8988T (cell line): Measurements from ENCODE around the gene CFB.
"Not testable (repeated sequence)": the region's sequence is repeated elsewhere in the genome, so short reads cannot be mapped to it uniquely, and the experiment has no call there.

Experiments used
- DNase-seq: peaks from one replicate; pipeline ENCODE4 v3.0.0; 2011

CFB gene

DNA sequence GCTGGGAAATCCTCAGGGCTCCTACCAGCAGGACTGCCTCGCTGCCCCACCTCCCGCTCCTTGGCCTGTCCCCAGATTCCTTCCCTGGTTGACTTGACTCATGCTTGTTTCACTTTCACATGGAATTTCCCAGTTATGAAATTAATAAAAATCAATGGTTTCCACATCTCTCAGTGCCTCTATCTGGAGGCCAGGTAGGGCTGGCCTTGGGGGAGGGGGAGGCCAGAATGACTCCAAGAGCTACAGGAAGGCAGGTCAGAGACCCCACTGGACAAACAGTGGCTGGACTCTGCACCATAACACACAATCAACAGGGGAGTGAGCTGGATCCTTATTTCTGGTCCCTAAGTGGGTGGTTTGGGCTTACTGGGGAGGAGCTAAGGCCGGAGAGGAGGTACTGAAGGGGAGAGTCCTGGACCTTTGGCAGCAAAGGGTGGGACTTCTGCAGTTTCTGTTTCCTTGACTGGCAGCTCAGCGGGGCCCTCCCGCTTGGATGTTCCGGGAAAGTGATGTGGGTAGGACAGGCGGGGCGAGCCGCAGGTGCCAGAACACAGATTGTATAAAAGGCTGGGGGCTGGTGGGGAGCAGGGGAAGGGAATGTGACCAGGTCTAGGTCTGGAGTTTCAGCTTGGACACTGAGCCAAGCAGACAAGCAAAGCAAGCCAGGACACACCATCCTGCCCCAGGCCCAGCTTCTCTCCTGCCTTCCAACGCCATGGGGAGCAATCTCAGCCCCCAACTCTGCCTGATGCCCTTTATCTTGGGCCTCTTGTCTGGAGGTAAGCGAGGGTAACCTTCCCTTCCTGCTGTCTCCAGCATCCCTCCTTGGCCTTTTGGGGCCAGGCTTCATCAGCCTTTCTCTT lies at the start of gene CFB:
Gene CFB (plus strand): TSS at position 589 of the 863 bp plus-strand sequence. CDS start 127 bp downstream, at position 716.
- no peak for DNase-seq

DNA sequence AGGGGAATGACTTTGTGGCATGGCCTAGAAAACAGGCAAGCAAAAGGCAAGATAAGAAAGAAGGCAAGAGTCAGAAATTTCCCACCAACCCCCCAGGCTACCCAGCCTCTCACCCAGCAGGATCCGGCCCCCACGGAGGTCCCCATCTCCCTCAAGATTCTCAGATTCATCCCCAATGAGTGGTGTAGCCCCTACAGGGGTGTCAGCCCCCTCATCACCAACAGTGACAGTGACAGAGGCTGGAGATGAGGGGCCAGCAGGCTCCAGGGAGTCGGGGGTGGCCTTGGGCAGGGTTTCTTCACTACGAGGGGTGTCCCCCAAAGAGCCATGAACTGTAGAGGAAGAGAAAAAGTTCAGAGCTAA lies 49.4 kb upstream of the CFB start:
- DNase-seq, result no peak

DNA sequence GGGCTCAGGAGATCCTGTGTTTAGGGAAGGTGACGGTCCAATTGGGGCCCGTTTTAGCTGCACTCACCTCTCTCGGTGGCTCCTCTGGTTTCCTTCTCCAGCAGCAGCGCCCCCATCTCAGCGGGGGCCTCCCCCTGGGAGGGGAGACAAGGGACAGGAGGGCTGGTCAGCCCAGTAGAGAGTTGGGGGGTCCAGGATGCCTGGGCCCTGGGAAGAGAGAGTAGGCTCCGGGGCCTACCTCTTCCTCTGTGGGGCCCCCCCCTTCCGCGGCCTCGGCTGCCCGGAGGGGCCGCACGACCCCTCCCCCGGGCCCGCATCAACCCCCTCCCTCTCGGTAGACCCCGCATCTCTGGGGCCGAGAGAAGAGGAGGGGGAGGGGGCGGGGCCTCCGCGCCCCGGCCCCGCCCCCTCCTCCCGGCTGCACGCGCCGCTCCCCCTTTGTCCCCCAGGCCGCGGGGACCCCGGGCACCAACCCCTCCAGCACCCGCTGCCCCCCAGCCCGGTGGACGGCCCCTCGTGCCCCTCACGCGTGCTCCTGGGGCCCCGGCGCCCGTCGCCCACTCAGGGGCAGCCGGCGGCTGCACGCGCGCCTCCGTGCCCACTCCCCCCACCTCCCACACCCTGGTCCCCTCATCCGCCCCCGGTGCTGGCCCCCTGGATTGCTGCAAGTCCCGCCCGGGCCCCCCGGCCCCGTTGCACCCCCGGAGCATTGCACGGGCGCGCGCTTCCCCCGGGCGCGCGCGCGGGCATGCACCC lies 48.9 kb upstream of the CFB start:
- DNase-seq, result no peak

DNA sequence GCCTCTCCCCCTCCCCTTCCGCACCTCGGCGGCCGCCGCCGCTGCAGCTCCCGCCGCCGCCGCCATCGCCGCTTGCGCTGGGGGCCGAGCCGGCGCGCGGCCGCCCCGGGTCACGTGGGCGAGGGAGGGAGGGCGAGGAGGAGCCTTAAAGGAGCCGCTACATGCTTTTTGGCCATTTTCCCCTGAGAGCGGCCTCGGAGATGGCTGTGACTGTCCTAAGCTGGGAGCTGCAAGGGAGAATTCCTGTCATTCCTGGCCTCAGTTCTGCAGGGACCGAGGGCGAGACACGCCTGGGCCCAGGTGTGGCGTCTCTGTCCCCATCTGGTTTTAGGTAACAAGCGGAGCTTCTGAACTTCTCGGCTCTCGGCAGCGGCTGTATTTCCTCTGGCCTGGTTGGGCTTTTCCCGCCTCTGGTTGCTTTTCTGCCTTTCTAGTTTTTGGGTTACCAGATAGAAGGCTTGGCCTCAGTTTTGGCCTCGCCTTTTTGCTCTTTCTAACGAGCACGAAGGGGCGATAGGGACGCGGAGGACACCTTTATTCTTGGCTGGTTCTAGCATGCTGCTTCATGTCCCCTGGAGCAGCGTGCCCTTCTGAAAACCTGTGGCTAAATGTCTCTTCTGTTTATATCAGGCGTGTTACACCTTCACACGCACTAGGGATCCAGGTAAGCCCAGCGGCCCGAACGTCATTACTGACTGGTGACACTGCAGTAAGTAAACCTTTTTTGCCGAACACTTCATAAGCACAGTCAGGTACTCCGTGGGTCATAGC lies 48.1 kb upstream of the CFB start, which contains the start of gene EHMT2:
Gene EHMT2 (minus strand): TSS at position 87 of the 771 bp plus-strand sequence. CDS start 21 bp downstream, at position 66.
- DNase-seq, result peak; percentile 86

DNA sequence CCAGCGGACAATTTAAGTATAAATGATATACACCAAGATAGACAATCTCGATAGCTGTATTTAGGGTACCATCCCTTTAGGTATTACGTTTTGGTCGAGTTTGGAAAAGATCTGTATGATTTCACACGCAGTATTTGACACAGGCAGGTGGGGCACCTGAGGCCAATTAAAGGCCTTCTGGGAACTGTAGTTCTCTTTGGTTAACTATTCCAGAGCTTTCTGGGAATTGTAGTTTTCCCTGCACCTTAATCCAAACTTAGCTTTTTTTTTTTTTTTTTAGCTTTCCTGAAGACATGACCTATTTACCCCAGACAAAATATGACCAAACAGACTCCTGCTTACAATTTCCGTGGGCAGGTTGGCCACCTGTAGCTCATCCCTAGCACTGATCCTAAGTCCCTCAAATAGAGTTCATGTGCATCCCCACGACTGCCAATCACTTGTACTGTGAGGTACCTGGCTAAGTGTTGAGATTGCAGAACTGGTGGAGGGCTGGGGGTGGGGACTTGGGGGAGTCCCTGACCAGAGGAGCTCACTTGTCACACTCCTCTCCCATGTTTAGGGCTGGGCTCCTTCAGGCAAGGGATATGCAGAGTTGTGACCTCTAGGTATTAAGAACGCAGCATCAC lies 47.4 kb upstream of the CFB start:
- no peak for DNase-seq

DNA sequence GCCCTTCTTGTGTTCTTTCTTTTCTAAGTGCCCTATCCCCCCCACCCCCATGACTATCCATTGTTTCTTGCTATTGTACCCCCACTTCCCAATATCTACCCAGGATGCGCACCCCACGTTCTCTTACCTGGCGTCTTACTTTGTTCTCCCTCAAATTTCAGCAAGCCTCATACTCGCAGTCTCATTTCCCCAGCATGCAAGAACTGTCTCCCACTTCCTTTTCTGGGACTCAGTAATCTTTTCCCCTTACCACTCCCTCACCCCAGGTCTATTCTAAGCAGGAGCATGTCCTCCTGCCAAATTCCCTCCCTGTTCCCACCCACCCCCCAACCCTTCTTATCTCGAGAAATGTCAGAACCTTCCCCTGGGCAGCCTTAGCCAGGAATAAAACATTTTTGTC lies 46.7 kb upstream of the CFB start:
- DNase-seq, result no peak

DNA sequence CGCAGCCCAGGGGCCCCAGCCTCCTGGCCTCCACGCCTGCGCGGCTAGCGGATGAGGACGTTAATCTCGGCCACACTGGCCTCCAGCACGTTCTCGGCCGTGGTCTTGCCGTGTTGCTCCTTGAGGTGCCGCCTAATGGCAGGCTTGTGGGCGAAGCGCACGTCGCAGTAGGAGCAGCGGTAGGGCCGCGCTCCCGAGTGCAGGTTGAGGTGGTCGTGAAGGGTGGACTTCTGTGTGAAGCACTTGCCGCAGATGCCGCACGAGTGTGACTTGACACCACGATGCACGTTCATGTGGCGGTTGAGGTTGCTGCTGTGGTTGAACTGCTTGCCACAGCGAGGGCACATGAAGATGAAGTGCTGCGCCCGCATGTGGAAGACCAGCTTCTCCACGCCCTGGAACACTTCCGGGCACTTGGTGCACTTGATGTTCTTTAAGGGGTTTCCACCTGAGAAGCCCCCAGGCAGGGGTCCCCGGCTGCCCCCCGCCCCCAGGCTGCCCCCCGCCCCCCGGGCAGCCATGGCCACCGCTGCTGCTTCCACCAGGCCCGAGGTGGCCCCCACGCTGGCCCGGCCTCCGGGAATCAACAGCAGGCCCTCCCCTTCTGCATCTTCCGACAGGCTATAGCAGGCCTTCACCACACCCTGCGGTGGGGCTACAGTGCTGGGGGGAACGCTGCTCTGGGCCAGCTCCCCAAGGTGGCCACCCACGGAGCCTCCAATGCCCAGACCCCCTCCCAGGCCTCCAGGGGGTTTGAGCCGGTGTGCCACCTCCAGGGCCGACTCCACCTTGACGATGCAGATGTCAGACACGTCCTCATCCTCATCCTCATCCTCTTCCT lies 45.8 kb upstream of the CFB start:
- no peak for DNase-seq

DNA sequence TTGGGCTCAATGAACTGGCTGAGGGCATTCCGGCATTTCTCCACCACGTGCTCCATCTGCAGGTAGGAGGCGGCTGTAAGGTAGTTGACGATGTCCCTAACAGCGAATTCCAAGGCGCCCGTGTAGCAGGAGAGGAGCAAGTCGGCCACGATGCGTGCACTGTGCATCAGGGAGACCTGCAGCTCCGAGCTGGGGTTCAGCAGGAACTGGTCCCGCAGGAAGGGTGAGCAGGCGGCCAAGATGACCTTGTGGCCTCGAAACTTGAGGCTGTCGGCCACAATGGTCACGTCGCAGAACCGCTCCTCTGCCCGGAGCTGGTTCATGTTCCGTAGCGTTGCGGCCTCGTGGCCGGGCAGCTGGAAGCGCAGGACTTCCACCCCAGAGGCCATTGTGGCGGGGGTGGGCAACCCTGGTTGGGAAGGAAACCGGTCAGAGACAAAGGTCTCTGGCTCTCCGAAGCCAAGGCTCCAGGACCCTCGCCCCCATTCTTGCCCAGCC lies 44.9 kb upstream of the CFB start:
- DNase-seq, result peak; percentile 18

DNA sequence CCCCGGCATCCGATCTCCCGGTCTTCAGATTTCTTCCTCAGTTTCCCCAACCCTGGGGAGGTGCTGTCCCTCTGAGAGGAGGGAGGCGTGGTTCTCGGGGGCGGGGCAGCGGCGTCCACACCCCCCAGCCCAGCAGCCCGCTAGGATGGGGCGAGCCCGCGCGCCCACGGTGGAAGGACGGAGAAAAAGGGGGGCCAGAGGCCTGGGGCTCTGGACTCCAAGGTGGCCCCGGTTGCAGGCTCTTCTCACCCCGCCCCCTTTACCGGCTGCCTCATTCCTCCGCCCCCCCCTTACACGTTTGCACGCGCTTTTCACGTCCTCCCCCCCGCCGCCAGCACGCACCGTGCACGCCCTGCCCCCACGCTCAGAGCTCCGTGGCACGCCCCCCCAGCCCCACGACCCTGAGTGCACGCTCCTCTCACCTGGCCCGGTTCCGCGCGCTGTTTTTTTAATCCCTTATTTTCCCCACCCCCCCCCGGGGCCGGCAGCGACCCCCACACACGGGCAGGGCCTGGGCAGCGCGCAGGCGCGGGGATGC lies 44.4 kb upstream of the CFB start:
- DNase-seq, result peak; percentile 67

DNA sequence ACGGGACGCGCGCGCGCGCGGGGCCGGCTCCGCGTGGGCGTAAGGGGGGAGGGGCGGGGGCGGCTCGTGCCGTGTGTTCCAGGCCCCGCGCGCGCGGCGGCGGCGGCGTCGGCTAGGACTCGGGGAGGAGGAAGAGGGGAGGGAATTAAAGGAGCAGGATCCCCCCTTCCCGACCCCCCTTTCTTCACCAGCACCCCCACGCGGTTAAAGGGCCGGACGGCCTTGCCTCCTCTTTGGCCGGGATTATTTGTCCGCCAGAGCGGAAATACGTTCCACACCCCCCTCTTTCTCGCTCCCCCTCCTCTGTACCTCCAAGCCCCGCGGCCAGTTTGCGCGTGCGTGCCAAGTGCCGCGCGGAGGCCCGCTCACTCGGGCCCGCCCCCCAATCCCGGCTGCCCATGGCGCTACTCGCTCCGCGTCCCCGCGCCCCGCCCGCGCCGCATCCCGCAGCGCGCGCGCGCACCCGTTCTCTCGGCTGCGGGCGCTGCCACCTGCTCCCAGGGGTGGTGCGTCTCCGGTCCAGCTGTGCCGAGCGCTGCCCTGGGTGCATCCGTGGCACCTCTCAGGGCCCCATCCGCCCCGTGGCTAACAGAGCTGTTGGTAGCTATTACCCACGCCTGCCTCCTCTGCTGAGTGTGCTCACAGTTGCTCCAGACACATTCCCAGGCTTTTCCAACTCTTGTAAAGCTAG lies 43.8 kb upstream of the CFB start, which contains the start of gene ZBTB12:
Gene ZBTB12 (minus strand): TSS at position 134 of the 691 bp plus-strand sequence. CDS start 781 bp downstream, outside the sequence.
- DNase-seq, result peak; percentile 94

DNA sequence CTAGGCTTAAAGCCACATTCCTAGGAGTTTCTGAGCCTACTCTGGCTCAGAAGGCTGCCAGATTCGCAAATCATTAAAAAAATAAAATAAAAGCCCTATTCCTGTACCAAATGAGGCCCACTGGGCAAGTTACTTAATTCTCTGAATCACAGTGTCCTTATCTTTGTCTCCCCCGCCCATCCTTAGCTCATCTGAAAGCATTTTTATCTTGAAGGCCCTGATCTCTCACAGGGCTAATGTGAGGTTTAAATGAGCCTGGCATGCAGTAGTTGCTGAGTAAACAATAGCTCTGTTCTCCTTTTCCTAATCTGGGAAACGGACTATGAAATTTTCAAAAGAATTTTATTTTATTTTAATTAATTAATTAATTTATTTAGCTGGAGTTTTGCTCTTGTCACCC lies 41.9 kb upstream of the CFB start:
- DNase-seq, result peak; percentile 6

DNA sequence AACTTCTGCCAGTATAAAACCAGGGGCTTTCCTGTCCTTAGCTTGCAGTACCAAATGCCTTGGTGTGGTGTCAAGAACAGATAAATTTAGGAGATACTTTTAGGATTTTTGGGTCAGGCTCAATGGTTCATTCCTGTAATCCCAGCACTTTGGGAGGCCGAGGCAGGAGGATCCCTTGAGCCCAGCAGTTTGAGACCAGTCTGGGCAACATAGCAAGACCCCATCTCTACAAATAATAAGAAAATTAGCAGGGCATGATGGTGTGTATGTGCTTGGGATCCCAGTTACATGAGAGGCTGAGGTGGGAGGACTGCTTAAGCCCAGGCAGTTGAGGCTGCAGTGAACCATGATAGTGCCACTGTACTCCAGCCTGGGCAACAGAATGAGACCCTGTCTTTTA lies 40.9 kb upstream of the CFB start:
- no peak for DNase-seq

DNA sequence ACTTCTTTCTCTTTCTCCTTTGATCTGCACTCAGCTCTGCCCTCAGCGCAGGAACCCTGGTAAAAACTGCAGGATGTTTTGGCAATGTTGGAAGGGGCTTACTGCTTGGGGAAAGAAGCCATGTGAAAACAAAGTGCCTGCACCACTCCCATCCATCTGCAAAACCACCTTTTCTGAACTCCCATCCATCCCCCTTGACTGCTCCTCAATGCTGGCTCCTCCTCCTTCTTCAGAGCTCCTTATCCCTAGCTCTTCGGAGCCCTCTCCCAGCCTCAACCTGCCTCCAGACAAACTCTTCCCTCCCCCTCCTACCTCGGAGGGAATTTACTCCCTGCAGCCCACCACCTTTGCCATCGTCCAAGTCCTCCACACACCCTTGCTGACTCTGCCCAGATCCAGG lies 39.8 kb upstream of the CFB start:
- DNase-seq, result no peak

DNA sequence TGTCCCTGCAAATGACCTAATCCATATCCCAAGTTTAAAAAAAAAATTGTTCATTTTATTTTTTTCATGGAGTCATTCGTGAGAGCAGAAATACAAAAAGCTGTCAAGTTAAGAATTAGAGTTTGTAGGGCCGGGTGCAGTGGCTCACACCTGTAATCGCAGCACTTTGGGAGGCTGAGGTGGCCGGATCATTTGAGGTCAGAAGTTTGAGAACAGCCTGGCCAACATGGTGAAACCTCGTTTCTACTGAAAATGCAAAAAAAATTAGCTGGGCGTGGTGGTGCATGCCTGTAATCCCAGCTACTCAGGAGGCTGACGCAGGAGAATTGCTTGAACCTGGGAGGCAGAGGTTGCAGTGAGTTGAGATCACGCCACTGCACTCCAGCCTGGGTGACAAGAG lies 39.2 kb upstream of the CFB start:
- DNase-seq, result not testable (repeated sequence)

DNA sequence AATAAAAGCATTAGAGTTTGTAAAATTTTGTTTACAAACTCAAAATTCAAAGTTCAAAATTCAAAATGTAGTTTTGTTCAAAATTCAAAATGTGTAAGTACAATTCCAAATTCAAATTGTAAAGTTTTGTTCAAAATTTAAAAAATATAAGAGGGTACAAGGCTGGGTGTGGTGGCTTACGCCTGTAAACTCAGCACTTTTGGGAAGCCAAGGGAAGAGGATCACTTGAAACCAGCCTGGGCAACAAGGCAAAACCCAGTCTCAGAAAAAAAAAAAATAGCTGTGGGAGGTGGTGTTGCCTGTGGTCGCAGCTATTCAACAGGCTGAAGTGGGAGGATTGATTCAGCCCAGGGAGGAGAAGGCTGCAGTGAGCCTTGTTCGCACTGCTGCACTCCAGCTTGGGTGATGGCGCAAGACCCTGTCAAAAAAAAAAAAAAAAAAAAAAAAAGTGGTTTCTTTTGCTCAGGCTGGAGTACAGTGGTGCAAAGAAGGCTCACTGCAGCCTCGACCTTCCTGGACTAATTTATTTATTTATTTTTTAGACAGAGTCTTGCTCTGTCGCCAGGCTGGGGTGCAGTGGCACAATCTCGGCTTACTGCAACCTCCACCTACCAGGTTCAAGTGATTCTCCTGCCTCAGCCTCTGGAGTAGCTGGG lies 38.6 kb upstream of the CFB start:
- DNase-seq, result peak; percentile 5

DNA sequence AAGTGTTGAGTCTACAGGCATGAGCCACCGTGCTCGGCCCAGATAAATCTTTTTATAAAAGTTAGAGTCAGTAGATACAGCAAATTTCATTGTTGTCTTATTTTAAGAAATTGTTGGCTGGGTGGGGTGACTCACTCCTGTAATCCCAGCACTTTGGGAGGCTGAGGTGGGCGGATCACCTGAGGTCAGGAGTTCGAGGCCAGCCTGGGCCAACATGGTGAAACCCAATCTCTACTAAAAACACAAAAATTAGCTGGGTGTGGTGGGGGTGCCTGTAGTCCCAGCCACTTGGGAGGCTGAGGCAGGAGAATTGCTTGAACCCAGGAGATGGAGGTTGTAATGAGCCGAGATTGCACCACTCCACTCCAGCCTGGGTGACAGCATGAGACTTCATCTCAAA lies 37.6 kb upstream of the CFB start:
- not testable (repeated sequence) for DNase-seq

DNA sequence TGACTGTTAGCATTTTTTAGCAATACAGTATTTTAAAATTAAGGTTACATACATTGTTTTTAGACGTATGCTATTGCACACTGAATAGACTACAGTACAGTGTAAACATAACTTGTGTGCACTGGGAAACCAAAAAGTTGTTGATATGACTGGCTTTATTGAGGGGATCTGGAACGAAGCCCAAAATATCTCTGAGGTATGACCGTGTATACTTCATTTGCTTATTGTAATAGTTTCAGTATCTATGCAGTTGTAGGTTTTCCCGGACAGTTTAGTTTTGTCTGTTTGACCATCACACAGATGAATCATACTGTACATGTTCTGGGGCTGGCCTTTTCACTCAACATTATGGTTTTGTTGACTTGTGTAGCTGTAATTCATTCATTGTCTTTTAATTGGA lies 37.1 kb upstream of the CFB start:
- no peak for DNase-seq

DNA sequence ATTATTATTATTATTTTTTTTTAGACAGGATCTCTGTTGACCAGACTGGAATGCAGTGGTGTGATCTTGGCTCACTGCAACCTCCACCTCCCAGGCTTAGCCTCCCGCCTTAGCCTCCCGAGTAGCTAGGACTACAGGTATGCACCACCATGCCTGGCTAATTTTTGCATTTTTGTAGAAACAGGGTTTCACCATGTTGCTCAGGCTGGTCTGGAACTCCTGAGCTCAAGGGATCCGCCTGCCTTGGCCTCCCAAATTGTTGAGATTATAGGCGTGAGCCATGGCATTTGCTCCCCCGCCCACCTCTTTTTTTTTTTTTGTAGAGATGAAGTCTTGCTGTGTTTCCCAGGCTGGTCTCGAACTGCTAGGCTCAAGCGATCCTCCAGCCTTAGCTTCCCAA lies 36.6 kb upstream of the CFB start:
- DNase-seq, result not testable (repeated sequence)

DNA sequence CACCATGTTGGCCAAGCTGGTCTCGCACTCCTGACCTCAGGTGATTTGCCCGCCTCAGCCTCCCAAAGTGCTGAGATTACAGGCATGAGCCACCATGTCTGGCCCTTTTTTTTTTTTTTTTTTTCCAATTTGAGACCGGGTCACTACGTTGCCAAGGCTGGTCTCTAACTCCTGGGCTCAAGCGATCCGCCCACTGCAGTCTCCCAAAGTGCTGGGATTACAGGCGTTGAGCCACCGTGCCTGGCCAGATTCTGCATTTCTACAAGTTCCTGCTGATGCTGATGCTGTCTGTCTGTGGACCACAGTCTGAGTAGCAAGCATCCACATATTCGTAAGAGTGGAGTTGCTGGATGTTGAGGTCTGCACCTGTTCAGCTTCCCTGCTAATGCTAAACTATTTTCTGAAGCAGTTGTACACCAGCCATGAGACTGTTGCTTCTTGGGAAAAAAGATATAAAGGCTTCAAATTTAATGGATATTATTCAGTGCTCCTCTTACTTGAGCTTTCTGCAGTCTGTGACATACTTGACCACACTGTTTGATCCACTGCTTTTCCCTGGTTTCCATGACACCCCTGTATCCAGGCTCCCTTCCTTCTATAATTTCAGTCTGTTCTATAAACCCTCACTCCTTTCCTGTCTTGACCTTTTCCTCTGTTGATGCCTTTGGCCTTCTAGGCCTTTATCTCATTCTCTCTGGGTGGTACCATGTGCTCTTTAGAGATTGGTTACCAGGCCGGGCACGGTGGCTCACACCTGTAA lies 33.9 kb upstream of the CFB start:
- DNase-seq, result no peak
